Adrenal gland (tissue), 12 donors: Measurements from ENCODE around the gene C13orf46. TPM values are rescaled to one million over a fixed set of nuclear protein-coding genes. Genes with fewer than 3 reads are reported as not detected.

Source experiments
- DNase-seq, 7 donors: peaks; one replicate each; pipeline ENCODE4 v3.0.0-alpha.2; 2019 to 2020
- H3K27ac ChIP-seq, 5 donors: fragments of 200-600 bp; sonication (generic) in 4 of 5; 1 replicate in 3 of 5; 2 replicates in 2 of 5; pipeline versions ENCODE4 v1.5.1 to v1.8.0; 2016 to 2020; ENCODE audit warnings: mild to moderate bottlenecking in 1 of 5
- H3K27me3 ChIP-seq: fragments of 200-600 bp; 2 replicates; pipeline ENCODE4 v1.8.0; 2021
- H3K36me3 ChIP-seq, 2 donors: fragments of 200-600 bp; replicated peaks in 1 of 2; 1 replicate in 1 of 2; 2 replicates in 1 of 2; pipeline versions ENCODE4 v1.5.1 to v1.8.0; 2018 to 2022
- H3K4me1 ChIP-seq, 2 donors: fragments of 200-600 bp; replicated peaks in 1 of 2; 1 replicate in 1 of 2; 2 replicates in 1 of 2; pipeline versions ENCODE4 v1.5.1 to v1.8.0; 2018 to 2021
- H3K4me3 ChIP-seq, 4 donors: fragments of 200-600 bp; sonication (generic) in 3 of 4; one replicate each; pipeline ENCODE4 v1.5.1; 2016 to 2018
- H3K9me3 ChIP-seq, 3 donors: fragments of 200-600 bp; sonication (generic) in 1 of 3; replicated peaks in 1 of 3; 1 replicate in 2 of 3; 2 replicates in 1 of 3; pipeline versions ENCODE4 v1.5.1 to v1.8.0; 2016 to 2021
- CTCF ChIP-seq, 6 experiments: fragments of 450-650 bp in 4 of 6; fragments of 200-600 bp in 2 of 6; sonication (generic) in 1 of 6; IDR thresholded peaks; 1 replicate in 5 of 6; 2 replicates in 1 of 6; pipeline versions ENCODE4 v1.5.1 to v1.8.0; 2016 to 2021; ENCODE audit warnings: antibody characterized with exemption in 6 of 6, mild to moderate bottlenecking in 2 of 6, moderate library complexity in 1 of 6
- POLR2A ChIP-seq, 2 donors: fragments of 450-650 bp; IDR thresholded peaks; one replicate each; pipeline ENCODE4 v1.6.1; 2017; ENCODE audit warnings: antibody characterized with exemption in 2 of 2, mild to moderate bottlenecking in 2 of 2, moderate library complexity in 1 of 2
- WGBS, 4 donors: extraction: QIAGEN DNeasy Blood & Tissue Kit in 2 of 4; methylation state at CpG; one replicate each; pipeline versions ENCODE4 v1.1.5 to v1.1.7; 2013 to 2017; 5-methylcytosine and 5-hydroxymethylcytosine counted together
- intact Hi-C, 2 donors: fragments of 100-400 bp; cut with DNase I; formaldehyde crosslinking; loops; one replicate each; pipeline versions ENCODE4 v1.14.1 to v1.15.0; 2022 to 2023
- polyA plus RNA-seq, 3 donors: library from polyadenylated mRNA; stranded (reverse); fragments of 200-250 nt in 2 of 3; fragments of 350-450 nt in 1 of 3; fragmentation: Illumina TruSeq in 1 of 3; extraction: RNeasy Lipid Tissue Mini Kit (QIAGEN cat#74804) in 1 of 3; gene quantifications; one replicate each; pipeline ENCODE4 v1.2.3, GENCODE V29; 2013 to 2014
- total RNA-seq, 9 donors: library from RNA; depleted of rRNA in 4 of 9; stranded (reverse); fragments of >200 nt in 4 of 9; fragments of 120-200 nt in 1 of 9; fragmentation: NEBNext Ultra II Directional in 1 of 9; extraction: Animal tissue kit (Norgen Biotek cat#: 25700) in 1 of 9; gene quantifications; one replicate each; pipeline versions ENCODE4 v1.1.0 to v1.2.4, GENCODE V29; 2013 to 2023
- donor health status: healthy with polysubstance abuse.
- donor health status: Bipolar disorder and iron deficiency.
- donor health status: DM: yes; HTN: yes; CAD: no.
- donor health status: DM: no; HTN: no; CAD: no.
- donor health status: DM: no; HTN: no; CAD: no.
- donor health status: DM: yes; HTN: yes; CAD: no.

Gene C13orf46
- total and polyA plus RNA-seq, 12 donors = 0.06 to 0.88 (median 0.19) TPM; not detected in 3

DNA sequence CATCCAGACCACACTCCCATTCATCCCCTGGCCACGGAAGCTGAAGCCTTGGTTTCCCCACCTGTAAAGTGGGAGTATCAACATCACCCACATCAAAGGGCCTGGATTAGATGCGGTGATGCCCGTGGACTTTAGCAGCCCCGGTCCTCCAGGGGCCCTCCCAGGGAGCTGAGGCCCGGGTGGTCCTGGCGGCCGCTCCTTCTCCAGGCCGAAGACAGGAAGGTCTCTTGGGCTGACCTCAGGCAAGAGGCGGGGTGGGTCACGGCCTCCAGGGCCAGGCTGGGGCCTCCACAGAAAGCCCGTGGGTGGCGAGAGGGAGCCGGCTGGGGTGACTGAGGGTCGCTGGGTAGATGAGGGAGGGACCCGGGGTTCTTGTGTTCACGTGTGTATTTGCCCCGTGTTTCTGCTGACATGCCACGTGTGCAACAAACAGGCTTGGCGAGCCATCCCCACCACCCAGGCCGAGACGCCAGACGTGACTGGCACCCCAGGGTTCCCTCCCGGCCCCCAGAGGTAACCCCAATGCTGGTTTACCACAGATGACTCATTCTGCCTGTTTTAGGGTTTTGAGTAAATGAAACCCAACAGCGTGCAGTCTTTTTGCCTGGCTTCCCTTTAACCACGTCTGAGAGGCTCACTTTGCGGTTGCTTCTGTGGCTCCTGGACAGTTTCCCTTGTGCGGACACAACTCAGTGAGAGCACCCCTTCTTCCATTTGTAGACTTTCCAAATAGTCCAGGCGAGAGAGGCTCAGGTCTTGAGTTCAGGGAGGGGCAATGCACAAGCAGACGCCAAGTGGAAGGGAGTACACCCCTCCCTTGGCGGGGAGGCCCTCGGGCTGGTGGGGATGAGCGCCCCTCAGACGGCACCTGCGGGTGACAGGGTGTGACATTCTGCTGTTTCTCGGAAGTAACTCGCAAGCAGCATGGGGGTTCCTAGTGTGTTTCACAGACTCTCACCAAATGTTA lies 42.9 kb downstream of the C13orf46 start:
- Histone ChIP-seq H3K4me1 (peaks cover 0 to 4% of the 10 kb centered on the region in 2 donors), H3K4me3 (no peak overlapping the region), H3K27me3 (no peaks in the 10 kb centered on the region), H3K27ac (no peak overlapping the region), H3K36me3 (no peaks in the 10 kb centered on the region), H3K9me3 (no peaks in the 10 kb centered on the region)
- WGBS, 4 donors = 76 to 85% (median 77%) methylated on average over 25 to 36 of the region's 36 CpGs
- intact Hi-C loops = no loop called here
- peak in 4 of 7 donors; percentile 2 to 14 (median 9) for DNase-seq
- TF ChIP-seq POLR2A (IDR thresholded peaks at IDR 0.05) (no peak), CTCF (IDR thresholded peaks at IDR 0.05) (no peak)

GRCh38 chr13:113929628-113930615 lies 44.0 kb downstream of the C13orf46 start:
- no peaks in the 10 kb centered on the region for H3K36me3 ChIP-seq
- H3K4me3 ChIP-seq = no peak overlapping the region
- H3K4me1 ChIP-seq = peaks cover 0 to 4% of the 10 kb centered on the region in 2 donors
- DNase-seq = peak in 3 of 7 donors; percentile 1 to 12 (median 9)
- no peaks in the 10 kb centered on the region for H3K27me3 ChIP-seq
- intact Hi-C loops = no loop called here
- H3K27ac ChIP-seq = no peak overlapping the region
- 82 to 89% (median 86%) methylated on average over 7 to 38 of the region's 38 CpGs for WGBS, 4 donors
- TF ChIP-seq POLR2A (IDR thresholded peaks at IDR 0.05) (no peak), CTCF (IDR thresholded peaks at IDR 0.05) (no peak)
- H3K9me3 ChIP-seq = no peaks in the 10 kb centered on the region

DNA sequence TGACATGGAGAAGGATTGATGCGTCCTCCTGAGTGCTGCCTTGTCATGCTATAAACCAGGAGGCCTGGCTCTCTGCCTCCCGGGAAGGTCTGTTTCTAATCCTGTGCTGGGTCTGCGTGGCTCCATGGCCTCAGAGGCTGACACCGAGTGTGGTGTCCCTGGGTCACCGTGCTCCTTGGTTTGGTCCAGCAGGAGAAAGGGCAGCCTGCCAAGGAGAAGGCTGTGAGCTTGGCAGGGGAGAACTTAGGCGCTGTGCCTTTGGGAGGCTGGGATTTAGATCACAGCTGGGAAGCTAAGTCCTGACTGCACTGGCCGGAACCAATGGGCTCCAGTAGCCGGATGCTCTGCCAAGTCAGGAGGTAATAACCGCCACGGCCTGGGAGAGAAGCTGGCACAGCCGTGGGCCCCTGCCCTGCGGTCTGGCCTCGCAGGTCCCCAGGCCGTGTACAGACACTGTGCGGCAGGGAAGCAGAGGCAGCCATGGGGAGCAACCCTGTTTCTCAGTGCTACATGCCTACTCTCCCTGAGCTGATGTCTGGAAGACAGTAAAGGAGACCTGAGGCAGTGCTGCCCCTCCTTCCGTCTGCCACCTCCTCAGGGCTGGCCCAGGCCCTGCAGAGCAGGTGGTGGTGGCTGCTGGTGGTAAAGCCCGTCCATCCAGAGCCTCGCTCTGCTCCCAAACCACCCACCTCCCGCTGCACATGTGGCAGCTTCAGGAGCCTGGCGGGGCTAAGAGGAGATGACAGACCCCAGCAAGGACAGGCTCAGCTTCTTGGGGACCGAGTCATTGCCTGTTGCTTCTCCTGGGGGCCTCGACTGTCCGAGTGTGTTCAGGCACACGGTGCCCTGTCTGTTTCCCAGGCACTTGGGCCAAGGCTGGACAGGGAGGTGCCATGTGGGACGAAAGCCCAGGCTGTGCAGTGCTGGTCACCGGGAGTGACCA lies 44.9 kb downstream of the C13orf46 start:
- intact Hi-C loops = no loop called here
- H3K27me3 ChIP-seq = no peaks in the 10 kb centered on the region
- no peaks in the 10 kb centered on the region for H3K9me3 ChIP-seq
- WGBS, 4 donors = 58 to 66% (median 64%) methylated on average over 18 to 26 of the region's 26 CpGs
- TF ChIP-seq POLR2A (IDR thresholded peaks at IDR 0.05) = no peak
- no peak for TF ChIP-seq CTCF (IDR thresholded peaks at IDR 0.05)
- no peak overlapping the region for H3K4me3 ChIP-seq
- peak; percentile 34 to 73 (median 57) for DNase-seq
- H3K4me1 ChIP-seq = peaks cover 0 to 4% of the 10 kb centered on the region in 2 donors
- peak overlapping the region in 1 of 5 donors; percentile 34 for H3K27ac ChIP-seq
- H3K36me3 ChIP-seq = no peaks in the 10 kb centered on the region
